ENCODE measurements around the gene PCDHA1.

PCDHA1 gene

GRCh38 chr5:140964356-140964755 lies 178.4 kb downstream of the PCDHA1 start:
- TF ChIP-seq, protein P1, sequence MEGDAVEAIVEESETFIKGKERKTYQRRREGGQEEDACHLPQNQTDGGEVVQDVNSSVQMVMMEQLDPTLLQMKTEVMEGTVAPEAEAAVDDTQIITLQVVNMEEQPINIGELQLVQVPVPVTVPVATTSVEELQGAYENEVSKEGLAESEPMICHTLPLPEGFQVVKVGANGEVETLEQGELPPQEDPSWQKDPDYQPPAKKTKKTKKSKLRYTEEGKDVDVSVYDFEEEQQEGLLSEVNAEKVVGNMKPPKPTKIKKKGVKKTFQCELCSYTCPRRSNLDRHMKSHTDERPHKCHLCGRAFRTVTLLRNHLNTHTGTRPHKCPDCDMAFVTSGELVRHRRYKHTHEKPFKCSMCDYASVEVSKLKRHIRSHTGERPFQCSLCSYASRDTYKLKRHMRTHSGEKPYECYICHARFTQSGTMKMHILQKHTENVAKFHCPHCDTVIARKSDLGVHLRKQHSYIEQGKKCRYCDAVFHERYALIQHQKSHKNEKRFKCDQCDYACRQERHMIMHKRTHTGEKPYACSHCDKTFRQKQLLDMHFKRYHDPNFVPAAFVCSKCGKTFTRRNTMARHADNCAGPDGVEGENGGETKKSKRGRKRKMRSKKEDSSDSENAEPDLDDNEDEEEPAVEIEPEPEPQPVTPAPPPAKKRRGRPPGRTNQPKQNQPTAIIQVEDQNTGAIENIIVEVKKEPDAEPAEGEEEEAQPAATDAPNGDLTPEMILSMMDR (IDR thresholded peaks at IDR 0.05; ENCODE audit: low read depth, low read length, poor library complexity, severe bottlenecking) = no peak
- TF ChIP-seq EZH2phosphoT487 (IDR thresholded peaks at IDR 0.05; ENCODE audit: borderline replicate concordance, low read length) = no peak

GRCh38 chr5:140965905-140966292 lies 180.0 kb downstream of the PCDHA1 start:
- H3K27ac ChIP-seq (ENCODE audit: low read depth, low read length) = no peak overlapping the region
- H3K4me3 ChIP-seq (ENCODE audit: low read length) = no peak overlapping the region
- TF ChIP-seq EZH2phosphoT487 (IDR thresholded peaks at IDR 0.05; ENCODE audit: borderline replicate concordance, low read length) = no peak
- TF ChIP-seq, protein P1 (IDR thresholded peaks at IDR 0.05; ENCODE audit: low read depth, low read length, poor library complexity, severe bottlenecking) = no peak

More at GRCh38 chr5:140964356-140964755, 178.4 kb downstream of the PCDHA1 start:
- no peaks in the 10 kb centered on the region for H3K9me2 ChIP-seq (replicated peaks; ENCODE audit: control insufficient read depth, low read length)
- no peaks in the 10 kb centered on the region for H3K4me1 ChIP-seq (ENCODE audit: control insufficient read depth, low read length)
- H3K27ac ChIP-seq (ENCODE audit: low read depth, low read length) = no peak overlapping the region
- H3K27me3 ChIP-seq (ENCODE audit: control insufficient read depth, low read length) = peaks cover 4% of the 10 kb centered on the region; the same call in 1 of the 2 replicates
- H4K20me1 ChIP-seq (ENCODE audit: control insufficient read depth, insufficient read depth, low read depth, low read length) = no peaks in the 10 kb centered on the region
- no peaks in the 10 kb centered on the region for H3F3A ChIP-seq (ENCODE audit: control insufficient read depth, insufficient read depth)
- H3K4me3 ChIP-seq (ENCODE audit: low read length) = no peak overlapping the region
- H3K9me3 ChIP-seq (ENCODE audit: control insufficient read depth, insufficient read depth, low read length) = peaks cover 7% of the 10 kb centered on the region; the same call in 1 of the 2 replicates
- H3K36me3 ChIP-seq (ENCODE audit: control insufficient read depth, low read length) = no peaks in the 10 kb centered on the region
- H3K4me2 ChIP-seq (ENCODE audit: low read length) = no peak overlapping the region
- H3K79me2 ChIP-seq (ENCODE audit: control insufficient read depth, low read length) = no peaks in the 10 kb centered on the region

GRCh38 chr5:140966293-140967225 lies 180.6 kb downstream of the PCDHA1 start, which contains the start of gene PCDHAC2:
Gene PCDHAC2, plus strand, starts transcription at chr5:140966476. Its CDS starts 291 bp downstream, at chr5:140966767.
- Histone ChIP-seq H4K20me1 (ENCODE audit: control insufficient read depth, insufficient read depth, low read depth, low read length) (no peaks in the 10 kb centered on the region), H3K4me1 (ENCODE audit: control insufficient read depth, low read length) (no peaks in the 10 kb centered on the region), H3K79me2 (ENCODE audit: control insufficient read depth, low read length) (no peaks in the 10 kb centered on the region), H3K4me2 (ENCODE audit: low read length) (no peak within 1 kb of the TSS), H3F3A (ENCODE audit: control insufficient read depth, insufficient read depth) (no peaks in the 10 kb centered on the region), H3K27ac (ENCODE audit: low read depth, low read length) (no peak within 1 kb of the TSS), H3K4me3 (ENCODE audit: low read length) (no peak within 1 kb of the TSS), H3K27me3 (ENCODE audit: control insufficient read depth, low read length) (peaks cover 4% of the 10 kb centered on the region; the same call in 1 of the 2 replicates), H3K9me3 (ENCODE audit: control insufficient read depth, insufficient read depth, low read length) (peaks cover 7% of the 10 kb centered on the region; the same call in 1 of the 2 replicates), H3K9me2 (replicated peaks; ENCODE audit: control insufficient read depth, low read length) (no peaks in the 10 kb centered on the region), H3K36me3 (ENCODE audit: control insufficient read depth, low read length) (no peaks in the 10 kb centered on the region)
- no peak for TF ChIP-seq EZH2phosphoT487 (IDR thresholded peaks at IDR 0.05; ENCODE audit: borderline replicate concordance, low read length)
- TF ChIP-seq, protein P1 (IDR thresholded peaks at IDR 0.05; ENCODE audit: low read depth, low read length, poor library complexity, severe bottlenecking) = no peak

More at GRCh38 chr5:140965905-140966292, 180.0 kb downstream of the PCDHA1 start:
- Histone ChIP-seq H4K20me1 (ENCODE audit: control insufficient read depth, insufficient read depth, low read depth, low read length) (no peaks in the 10 kb centered on the region), H3K9me2 (replicated peaks; ENCODE audit: control insufficient read depth, low read length) (no peaks in the 10 kb centered on the region), H3K79me2 (ENCODE audit: control insufficient read depth, low read length) (no peaks in the 10 kb centered on the region), H3K4me2 (ENCODE audit: low read length) (no peak overlapping the region), H3K27me3 (ENCODE audit: control insufficient read depth, low read length) (peaks cover 4% of the 10 kb centered on the region; the same call in 1 of the 2 replicates), H3K9me3 (ENCODE audit: control insufficient read depth, insufficient read depth, low read length) (peaks cover 7% of the 10 kb centered on the region; the same call in 1 of the 2 replicates), H3K4me1 (ENCODE audit: control insufficient read depth, low read length) (no peaks in the 10 kb centered on the region), H3F3A (ENCODE audit: control insufficient read depth, insufficient read depth) (no peaks in the 10 kb centered on the region), H3K36me3 (ENCODE audit: control insufficient read depth, low read length) (no peaks in the 10 kb centered on the region)

Data from DOHH2 (cell line).